ENCODE data around the gene SOX12.
"Not testable (repeated sequence)": the region's sequence is repeated elsewhere in the genome, so short reads cannot be mapped to it uniquely, and the experiment has no call there.

The SOX12 gene

GRCh38 chr20:328975-329695 lies 3.8 kb downstream of the SOX12 start:
- DNase-seq = no peak

- no peak for DNase-seq
Observed at GRCh38 chr20:329851-330232, 4.5 kb downstream of the SOX12 start.

GRCh38 chr20:330233-331149 lies 5.1 kb downstream of the SOX12 start:
- DNase-seq = peak; percentile 71

DNA sequence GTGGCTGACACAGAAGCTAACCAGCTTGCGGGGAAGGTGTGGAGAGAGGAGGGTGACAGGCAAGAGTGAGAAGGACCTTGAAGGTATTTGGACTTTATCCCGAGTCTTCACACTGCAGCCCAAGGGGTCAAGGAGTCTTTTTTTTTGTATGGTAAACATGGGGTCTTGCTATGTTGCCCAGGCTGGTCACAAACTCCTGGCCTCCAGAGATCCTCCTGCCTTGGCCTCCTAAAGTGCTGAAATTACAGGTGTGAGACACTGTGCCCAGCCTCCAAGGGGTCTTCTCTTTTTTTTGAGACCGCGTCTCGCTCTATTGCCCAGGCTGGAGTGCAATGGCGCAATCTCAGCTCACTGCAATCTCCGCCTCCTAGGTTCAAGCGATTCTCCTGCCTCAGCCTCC lies 9.2 kb downstream of the SOX12 start:
- DNase-seq = no peak

DNA sequence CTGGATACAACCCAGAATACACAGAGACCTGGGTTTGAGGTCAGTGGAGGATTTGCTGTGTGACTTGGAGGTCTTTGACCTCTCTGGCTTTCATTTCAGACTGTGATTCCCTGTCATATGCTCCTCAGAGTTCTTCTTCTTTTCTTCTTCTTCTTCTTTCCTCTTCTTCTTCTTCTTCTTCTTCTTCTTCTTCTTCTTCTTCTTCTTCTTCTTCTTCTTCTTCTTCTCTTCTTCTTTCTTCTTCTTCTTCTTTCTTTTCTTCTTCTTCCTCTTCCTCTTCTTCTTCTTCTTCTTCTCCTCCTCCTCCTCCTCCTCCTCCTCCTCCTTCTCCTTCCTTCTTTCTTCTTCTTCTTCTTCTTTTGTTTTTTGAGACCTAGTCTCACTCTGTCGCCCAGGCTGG lies 10.7 kb downstream of the SOX12 start:
- not testable (repeated sequence) for DNase-seq

GRCh38 chr20:341682-342081 lies 16.3 kb downstream of the SOX12 start:
- no peak for DNase-seq

DNA sequence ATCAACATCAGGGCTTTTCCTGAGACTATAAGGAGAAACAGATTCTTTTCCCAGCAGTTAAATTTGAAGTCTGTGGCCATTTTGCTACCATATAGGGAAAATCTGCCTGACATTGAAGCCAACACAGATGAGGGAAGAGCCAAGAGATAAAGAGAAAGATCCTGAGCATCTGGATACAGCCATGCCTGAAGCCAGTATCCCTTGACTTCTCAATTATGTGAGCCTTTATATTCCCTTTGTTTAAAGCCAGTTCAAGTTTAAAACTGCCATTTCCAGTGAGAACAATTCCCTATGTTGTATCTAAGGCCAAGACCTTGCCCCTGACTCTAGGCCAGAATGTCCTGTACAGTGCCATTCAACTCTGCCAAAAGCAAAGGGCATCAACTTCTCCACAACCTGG lies 17.8 kb downstream of the SOX12 start:
- no peak for DNase-seq

GRCh38 chr20:346033-346639 lies 20.8 kb downstream of the SOX12 start:
- DNase-seq = no peak

DNA sequence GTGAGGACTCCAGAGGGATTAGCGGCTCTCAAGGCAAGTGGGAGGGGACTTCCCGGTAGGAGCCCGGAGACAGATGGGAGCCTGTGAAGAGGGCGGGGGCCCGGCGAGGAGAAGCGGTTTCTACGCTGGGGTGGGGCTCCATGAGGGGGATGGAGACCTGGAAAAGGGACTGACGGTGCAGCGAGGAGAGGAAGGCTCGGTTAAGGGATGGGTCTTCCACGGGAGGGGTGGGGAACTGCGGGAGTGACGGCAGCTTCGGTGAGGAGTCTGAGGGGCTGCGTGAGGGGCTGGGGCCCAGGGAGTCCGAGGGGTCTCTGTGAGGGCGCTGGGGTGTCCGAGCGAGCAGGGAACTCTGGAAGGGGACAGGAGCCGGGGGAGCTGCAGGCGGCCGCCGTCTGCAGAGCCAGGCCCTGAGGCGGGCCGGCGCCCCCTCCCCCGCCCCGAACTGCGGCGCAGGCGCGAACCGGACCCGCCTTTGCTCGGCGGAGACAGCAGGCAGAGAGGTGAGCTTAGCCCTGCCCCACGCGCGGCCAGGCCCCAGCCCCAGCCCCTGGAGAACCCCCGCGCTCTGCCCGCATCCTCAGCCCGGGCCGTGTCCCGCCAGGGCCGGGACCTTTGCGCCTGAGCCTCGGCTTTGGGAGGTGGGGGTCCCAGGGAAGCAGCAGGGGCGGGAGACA lies 21.4 kb downstream of the SOX12 start, which contains the start of gene NRSN2:
Gene NRSN2 (plus strand): TSS at position 472 of the 677 bp plus-strand sequence. CDS start 2,533 bp downstream, outside the sequence.
- DNase-seq = peak; percentile 78

DNA sequence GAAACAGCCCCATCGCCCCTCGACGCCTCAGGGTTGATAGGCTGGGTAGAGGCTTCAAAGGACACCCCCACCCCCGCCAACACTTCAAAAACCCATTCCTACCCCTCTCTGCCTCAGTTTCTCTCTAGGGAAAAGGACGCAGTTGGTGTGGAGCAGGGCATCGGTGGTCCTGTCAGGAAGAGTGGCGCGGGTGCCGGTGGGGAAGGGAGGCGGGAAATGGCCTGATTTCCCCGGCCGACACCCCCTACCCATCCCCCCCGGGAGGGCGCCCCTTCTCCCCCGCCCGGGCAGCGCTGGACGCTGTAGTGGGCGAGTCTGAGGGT lies 21.9 kb downstream of the SOX12 start:
- no peak for DNase-seq

GRCh38 chr20:347640-348484 lies 22.5 kb downstream of the SOX12 start:
- peak; percentile 98 for DNase-seq

DNA sequence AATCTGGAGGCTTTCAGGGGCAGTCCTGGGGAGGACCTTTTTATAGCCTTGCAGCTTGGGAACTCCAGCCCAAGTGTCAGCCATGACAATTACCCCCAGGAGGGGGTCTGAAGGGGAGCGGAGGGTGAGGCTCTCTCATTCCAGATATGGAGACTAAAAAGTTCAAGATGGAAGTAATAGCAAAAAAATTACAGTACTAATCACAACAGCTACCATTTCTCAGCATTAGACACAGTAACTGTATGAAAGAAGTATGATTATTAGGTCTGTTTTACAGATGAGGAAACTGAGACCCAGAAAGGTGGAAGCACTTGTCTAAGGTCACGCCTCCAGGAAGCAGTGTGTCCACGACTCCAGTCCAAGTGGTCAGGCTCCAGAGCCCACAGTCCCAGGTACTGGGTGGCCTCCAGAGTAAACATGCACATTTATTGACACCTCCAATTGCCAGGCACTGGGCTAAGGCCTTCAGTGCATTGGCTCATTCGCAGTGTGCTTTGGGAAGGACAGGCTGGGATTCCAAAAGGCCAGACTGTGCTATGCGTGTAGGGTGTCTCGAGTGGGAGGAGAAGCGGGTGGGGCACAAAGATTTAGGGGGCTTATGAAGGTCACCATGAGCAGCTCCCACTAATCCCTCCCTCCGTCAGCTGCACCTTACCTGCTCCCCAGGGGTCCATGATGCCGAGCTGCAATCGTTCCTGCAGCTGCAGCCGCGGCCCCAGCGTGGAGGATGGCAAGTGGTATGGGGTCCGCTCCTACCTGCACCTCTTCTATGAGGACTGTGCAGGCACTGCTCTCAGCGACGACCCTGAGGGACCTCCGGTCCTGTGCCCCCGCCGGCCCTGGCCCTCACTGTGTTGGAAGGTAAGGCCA lies 23.9 kb downstream of the SOX12 start:
- no peak for DNase-seq

GRCh38 chr20:353166-353565 lies 27.8 kb downstream of the SOX12 start:
- DNase-seq = no peak

DNA sequence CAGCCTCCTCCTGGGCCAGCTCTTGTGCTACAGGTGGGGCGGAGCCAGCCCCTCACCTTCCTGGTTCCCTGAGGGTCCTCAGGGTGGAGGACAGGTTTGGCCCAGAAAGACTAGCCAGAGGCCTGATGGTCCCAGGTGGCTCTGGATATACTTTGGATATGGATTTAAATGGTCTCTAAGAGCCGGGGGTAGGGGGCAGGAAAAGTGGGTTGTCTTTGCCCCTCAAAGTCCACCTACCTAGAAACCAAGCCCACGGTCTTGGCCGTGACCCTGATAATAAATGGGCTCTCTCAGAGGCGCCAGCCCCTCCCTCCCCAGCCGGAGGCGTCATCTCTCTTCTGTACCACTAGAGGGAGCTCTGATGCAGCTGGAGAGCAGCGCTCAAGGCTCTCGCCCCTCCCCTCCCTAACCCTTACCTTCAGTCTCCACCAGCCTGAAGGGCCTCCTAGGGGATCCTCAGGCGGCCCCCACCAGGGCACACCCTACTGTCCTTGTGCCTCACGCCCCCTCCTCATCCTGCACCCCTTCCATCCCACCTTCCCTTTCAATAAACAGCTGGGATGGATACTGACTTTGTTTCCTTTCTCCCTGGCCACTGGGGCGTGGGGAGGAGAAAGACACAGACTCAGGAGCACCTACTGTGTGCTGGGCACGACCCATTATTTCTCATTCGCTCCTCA lies 29.1 kb downstream of the SOX12 start:
- peak; percentile 81 for DNase-seq

DNA sequence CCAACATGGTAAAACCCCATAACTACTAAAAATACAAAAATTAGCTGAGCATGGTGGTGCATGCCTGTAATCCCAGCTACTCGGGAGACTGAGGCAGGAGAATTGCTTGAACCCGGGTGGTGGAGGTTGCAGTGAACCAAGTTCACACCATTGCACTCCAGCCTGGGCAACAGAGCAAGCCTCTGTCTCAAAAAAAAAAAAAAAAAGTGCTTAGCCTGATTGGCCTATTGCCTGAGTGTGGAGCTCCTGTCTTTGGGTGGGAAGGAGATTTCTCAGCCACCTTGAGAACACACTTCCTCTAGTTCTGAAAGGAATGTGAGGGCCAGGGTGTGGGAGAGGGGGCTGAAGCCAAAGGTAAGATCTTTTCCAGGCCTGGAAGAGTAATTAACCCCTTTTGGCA lies 30.8 kb downstream of the SOX12 start:
- not testable (repeated sequence) for DNase-seq

DNA sequence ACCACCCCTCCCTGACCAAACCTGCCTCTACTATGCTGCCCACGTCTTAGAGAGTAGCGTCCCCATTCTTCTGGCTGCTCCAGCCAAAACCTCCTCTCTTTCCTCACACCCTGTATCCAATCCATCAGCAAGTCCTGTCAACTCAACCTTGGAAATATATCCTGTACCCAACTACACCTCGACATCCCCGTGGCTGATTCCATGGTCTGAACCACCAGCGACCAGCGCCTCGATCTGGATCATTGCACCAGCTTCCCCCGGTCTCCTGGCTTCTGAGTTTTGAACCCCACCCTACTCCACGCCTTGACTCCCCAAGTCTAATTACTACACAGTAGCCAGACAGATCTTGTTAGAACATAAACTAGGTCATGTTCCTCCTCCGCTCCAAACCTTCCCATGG lies 31.4 kb downstream of the SOX12 start:
- DNase-seq = no peak

GRCh38 chr20:358891-359555 lies 33.7 kb downstream of the SOX12 start:
- no peak for DNase-seq

- DNase-seq = peak; percentile 30
Observed at GRCh38 chr20:361561-361960, 36.2 kb downstream of the SOX12 start.

DNA sequence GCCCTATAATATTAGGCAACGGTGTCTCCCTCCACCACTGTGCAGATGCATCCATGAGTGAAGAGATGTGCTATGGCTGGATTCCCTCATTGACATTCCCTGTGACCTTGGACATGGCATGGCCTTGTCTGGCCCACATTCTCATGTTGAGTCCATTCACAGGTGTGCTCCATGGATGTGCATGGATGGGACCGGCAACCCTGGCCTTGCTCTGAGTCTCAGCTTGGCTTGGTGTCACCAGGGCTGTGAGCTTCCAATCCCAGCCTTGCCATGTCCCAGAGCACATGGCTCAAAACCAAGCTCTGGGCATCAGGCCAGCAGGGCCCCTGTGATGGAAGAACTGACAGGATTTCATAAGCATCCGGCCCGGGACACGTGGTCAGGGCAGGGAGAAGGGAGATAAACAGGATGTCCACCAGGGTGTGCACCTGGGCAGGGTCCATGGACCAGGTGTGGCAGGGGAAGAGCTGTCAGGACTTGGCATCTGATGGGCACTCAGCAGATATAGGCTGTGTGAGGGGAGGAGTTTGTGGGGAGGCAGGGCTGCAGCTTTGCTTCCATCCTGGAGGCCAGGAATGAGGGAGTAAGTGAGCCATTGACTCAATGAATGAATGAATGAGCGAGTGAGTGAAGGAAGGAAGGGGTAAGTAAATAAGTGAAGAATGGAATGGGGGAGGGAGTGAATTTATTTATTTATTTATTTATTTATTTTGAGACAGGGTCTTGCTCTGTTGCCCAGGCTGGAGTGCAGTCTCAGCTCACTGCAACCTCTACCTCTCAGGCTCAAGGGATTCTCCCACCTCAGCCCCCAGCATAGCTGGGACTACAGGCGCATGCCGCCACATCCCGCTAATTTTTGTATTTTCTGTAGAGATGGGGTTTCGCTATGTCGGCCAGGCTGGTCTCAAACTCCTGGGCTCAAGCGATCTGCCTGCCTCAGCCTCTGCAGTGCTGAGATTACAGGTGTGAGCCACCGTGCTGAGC lies 37.2 kb downstream of the SOX12 start:
- DNase-seq = peak; percentile 81
